Activated T-cell treated with anti-CD3 and anti-CD28 coated beads for 24 hours (primary cell): ENCODE results near the gene SLC16A12.

Source experiments
- DNase-seq: peaks from one replicate; pipeline ENCODE4 v3.0.0-alpha.2; 2020; ENCODE audit warnings: low read depth

Gene SLC16A12

DNA sequence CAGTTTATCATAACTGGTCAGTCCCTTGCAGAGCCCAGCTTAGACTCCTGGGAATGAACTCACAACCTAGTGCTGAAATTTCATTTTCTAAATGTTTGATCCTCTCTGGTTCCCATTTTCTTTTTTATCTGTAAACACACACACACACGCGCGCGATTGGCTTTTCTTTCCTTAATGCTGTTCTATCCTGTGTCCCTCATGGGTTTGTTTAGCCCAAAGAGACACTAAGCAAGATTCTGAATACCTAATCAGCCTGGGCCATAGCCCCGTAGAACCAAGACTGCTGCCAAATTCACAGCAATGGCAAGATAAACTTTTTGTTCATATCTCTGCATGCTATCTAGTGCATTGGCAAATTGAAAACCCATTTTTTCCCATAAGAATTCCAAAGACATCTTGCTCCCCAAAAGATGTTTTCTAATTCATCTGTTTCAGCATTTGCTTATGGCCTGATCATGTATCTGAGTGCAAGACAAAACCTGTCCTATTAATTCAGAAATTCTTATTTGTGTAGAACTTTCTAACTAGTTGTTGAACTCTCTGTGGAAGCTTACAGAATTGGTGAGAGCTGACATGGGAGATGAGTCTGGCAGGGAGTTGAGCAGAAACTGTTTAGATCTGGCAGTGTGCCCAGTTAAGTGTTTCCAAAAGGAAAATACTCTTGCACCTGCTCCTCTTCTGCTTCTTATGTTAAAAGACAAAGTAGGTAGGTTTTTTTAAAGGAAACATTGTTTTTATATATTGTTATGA is 144.7 kb downstream of the SLC16A12 start:
- DNase-seq: no peak

DNA sequence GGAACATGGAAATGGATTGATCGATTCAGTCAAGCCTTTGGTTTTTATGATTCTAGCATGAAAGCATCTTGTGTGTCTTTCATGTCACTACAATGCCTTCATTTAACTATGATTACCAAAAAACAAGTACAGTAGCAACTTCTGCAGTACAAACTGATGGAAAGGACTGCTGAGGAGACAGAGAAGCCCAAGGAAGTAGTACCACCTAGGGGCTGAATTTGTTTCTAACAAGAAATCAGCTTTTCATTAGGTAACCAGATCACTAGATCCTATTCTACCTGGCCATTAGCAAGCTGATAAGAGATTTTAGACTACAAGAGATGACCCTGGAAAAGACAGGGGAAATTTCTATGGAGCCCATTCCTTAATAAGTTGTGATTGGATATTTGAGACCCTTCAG is 146.1 kb downstream of the SLC16A12 start:
- DNase-seq: no peak

DNA sequence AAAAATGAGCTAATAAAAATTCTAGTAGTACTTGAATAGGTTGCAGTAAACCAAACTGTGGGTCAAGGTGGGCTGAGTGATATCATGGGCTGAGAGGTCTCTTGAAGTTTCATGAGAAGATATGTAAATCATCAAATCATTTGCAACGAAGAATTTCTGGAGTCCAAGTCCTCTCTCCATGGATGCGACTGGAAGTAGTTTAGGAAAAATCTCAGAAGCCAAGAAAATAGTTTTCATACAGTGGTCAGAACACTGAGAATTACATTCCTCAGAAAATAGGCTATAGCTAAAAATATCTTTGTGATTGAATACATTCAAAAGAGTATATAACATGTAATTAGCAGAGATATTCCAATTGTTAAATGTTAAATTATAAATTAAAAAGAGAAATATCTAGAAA is 146.6 kb downstream of the SLC16A12 start:
- no peak for DNase-seq

DNA sequence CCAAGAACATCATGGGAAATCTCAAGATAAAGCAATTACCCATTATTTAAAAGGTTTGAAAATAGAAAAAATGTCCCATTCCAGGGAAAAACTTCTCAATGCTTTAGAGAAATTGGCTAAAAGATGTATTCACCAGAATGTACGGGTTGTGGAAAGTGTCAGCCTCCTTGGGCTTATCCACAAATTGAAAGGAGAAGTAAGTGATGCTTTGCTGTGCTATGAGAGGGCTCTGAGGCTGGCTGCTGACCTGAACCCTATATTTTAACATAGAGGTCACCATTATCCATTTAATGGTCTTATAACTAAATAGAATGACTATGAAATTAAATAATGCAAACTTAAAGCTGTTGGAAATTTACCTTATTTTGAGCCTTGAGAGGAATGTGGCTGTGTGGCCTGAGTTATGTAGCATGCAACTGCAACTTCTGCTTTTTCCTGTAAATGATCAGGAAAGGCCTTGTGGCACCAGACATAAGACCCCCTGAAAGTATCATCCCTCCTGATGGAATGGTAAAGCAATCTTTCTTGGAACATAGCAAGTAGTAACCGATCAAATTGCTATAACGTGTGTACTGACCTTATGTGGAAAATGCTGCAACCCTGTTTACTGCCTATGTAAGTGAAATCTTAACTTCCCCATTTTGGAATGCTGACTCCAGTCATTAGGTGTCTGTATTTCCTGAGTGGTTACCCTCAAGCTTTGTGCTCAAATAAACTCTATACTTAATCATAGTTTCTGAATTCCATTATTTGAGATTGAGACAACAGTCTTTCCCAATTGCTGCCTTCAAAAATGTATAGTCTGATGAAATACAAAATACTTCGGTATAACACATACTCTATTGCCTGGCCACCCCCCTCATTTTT is 150.7 kb downstream of the SLC16A12 start:
- no peak for DNase-seq

DNA sequence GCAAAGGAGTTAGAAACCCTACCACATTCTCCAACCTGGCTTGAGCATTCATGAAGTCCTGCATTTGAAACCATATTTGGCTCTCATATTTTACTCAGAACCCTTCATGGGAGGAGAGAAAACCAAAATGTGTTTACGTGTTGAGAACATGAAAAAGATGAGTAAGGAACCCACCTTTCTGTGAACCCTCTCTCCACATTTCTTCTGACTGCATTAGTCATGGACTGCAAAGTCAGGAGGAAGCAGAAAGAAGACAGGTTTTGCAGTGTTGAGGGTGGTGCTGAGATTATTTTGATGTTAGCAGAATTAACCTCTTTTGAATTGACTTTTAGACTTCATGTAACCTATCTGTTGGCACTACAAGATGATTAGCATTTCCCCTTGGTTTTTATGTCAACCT is 152.6 kb downstream of the SLC16A12 start:
- DNase-seq: no peak
